ENCODE data around the gene SMIM41.
A peak's percentile ranks its signal among the peaks of the same experiment; 100 is the strongest.

Gene SMIM41

DNA sequence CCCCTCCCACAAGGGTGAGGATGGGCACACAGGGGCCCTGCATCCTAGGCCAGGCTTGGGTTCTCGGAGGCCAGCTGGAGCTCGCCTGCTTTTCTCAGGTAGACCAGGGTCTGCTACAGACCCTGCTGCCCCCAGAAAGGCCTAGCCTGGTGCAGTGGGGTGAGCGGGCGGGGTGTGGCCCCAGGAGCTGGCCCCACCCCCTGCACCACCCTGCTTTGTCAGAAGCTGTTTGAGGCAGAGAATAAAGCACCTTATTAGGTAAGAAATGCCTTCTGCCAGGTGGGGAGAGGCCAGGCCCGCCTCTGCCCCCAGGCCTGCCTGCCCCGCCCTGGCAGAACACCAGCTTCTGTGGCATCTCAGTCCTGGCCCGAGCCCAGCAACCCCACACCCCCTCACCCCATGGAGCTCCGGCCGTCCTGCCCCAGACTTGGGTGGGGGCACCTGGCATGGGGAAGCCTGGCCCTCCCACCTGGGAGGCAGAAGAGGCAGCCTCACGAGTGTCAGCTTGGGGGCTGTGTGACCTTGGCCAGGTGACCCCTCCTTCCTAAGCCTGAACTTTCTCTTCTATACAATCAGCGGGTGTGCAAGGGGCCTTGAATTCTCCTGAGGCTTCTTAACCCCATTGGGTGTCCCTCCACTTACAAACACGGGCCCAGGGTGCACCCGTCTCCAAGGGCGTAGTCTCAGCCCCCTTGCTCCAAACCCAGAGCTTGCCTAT is 69.1 kb downstream of the SMIM41 start:
- no peak for DNase-seq

DNA sequence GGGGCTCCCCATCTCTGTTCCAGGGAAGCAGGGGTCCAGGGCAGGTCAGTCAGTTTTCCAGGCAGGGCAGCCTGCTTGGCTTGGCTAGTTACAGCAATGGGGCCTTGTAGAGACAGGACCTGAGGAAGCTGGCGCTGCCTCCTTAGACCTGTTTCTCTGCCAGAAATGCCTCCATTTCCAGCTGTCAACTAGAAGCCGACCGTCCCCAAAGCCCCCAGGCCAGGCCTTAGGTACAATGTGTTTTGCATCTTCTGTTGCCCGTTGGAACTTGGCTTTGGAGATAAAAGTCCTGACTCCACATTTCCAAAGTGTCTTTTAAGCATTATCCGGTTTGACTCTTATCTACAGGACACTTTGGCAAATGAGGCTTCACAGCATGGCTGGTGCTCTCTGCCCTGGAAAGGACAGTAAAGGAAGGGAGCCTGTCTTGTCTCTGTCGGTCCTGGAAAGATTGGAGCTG is 69.7 kb downstream of the SMIM41 start:
- DNase-seq = no peak

DNA sequence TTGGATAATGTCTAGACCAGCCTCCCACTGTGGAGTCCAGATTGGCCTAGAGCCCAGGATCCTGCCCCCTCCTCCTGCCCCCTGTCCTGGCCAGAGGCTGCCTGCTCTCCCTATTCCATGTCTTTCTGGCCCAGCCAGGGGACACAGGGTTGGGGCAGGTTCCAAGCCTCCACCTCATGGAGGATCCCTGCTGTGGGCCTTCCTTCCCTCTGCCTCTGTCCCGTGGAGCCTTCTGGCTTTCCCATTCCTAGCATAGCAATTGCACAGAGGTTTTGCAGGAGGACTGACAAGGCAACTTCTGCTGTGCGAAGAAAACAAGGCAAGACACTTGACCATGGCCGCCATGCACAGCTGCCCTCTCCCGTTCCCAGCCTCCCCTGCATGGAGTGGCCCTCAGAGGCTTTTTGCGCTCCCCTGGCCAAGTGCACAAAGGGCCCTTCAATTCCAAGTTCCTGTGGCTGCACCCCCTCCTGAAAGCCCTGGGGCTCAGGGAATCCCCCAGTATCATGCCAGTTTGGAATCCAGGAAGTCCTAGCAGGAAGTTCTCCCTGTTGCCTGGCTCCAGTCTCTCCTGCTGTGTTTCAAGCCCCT is 70.2 kb downstream of the SMIM41 start:
- DNase-seq = no peak

DNA sequence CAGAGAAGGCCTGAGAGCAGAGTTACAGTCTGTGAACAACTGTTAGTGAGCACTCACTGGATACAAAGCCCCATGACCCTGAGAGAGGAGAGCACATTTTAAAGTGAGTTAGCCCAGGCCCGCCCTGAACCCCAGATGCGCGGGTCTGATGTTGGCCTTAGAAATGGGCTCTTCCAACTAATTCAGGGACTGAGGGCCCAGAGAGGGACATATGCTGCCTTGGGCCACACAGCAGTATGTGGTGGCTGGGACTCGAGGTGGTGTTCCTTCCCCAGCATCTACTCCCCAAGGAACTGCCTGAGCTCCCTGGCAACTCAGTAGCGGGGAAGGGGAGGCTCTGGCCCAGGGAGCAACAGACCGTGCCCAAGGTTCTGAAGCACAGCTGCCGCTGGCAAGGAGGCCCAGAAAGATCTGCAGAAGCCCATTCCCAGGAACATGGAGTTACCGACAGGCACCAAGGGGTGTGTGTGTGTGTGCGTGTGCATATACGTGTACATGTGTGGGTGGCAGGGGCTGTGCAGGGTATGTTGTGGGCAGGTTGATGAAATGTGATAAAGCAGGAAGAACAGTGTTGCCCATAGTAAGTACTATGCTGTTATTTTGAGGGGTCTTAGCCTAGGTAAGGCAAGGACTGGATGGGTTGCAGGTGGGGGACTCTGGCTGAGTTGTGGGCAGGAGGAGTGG is 71.8 kb downstream of the SMIM41 start:
- no peak for DNase-seq

GRCh38 chr12:52151837-52152783 is 72.6 kb downstream of the SMIM41 start:
- no peak for DNase-seq

DNA sequence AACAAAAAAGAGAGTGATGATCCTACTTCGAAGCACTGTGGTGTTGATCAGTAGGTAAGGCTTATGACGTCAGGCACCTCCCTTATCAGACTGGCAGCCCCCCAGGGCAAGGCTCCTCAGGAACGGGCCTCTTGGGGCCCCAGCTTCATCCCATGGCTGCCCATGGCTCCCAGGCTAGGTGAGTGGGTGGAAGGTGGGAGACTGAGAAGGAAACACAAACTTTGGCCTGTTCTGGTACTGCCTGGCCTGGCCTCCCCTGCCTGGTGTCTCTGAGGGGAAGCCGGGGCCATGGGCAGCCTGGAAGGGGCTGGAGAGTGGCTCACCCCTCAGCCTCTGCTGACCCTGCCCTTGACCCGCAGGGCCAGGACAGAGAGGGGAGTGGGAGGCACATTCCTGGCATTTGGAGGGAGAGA is 73.4 kb downstream of the SMIM41 start:
- no peak for DNase-seq

GRCh38 chr12:52155048-52155868 is 75.8 kb downstream of the SMIM41 start:
- DNase-seq = no peak

DNA sequence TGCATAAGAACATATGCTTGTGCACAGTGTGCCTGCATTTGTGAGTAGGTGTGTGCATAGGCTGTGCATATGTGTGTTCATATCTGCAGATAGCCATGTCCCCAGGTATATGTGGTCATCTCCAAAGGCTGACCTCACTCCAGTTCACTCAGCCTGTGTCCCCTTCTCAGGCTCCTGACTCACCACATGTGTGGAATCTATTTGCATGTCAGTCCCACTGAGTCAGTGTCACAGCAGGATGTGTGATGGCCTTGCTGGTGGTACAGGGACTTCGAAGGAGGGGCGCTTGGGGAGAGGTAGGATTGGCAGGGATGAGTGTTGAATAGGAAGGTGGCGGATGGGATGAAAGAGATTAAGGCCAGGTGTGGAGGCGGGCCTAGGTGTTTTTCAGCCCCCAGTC is 76.8 kb downstream of the SMIM41 start:
- no peak for DNase-seq

DNA sequence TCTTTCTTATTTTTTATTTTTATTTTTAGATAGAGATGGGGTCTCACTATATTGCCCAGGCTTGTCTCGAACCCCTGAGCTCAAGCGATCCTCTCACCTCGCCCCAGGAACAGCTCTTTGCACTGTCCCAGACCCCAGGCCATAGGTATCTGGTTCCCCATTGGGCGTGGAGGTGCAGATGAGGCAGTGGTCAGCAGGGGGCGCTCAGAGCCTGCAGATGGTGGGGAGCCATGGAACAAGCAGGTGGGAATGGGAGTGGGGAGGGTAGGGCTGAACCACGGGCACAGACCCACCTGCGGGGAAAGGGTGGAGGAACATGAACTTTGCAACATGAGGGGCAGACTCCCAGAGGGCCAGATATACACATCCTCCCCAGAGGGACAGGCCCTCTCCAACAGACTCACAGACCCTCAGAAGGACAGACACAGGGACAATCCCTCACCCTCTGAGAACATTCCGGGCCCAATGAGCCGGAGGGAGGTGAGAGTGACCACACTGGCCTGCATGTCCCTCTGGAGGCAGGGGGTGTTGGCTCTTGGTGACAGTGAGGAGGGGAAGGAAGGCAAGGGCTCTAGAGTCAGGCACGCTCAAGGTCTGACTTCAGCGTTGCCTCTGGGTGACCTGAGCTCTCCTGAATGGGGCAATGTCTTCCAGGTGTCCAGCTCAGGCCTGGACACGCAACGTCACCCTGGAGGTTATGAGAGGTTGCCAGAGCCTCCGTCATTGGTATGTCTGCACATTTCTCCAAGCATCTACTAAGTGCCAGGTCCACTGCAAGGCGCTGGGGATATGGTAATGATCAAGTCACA is 77.5 kb downstream of the SMIM41 start:
- DNase-seq = peak; percentile 29 to 73

DNA sequence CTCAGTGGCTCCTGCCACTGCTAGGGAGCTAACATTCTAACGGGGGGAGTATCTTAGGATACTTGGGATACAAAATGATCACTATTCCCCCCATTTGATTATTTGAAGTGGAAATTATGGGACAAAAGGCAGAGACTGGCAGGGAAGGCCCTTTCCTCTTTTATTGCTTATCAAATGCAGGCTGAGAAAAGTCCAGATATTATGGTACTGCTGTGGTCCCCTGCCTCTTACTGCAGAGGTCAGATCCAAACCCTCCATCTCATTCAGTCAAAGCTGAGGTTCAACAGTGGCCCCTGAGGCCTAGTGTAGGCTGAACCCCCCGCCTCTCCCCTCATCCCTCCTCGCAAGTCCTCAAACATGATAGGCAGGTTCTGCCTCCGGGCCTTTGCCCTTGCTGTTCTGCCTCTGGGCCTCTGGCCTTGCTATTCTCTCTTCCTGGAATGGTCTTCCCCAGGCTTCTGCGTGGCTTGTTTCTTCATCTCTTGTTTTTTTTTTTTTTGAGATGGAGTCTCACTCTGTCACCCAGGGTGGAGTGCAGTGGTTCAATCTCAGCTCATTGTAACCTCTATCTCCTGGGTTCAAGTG is 78.2 kb downstream of the SMIM41 start:
- no peak for DNase-seq
